GM12878 (cell line): Measurements from ENCODE around the gene XPO5.
A peak's percentile ranks its signal among the peaks of the same experiment; 100 is the strongest.

ENCODE experiments used
- LARP7 ChIP-seq: fragments of 450-650 bp; IDR thresholded peaks from 2 replicates; pipeline ENCODE4 v1.6.1; 2017; ENCODE audit warnings: mild to moderate bottlenecking
- POLR2AphosphoS5 ChIP-seq: IDR thresholded peaks from 2 replicates; pipeline ENCODE4 v1.6.1; 2011; ENCODE audit warnings: mild to moderate bottlenecking, low read length, inconsistent platforms
- YY1 ChIP-seq: IDR thresholded peaks from 2 replicates; pipeline ENCODE4 v1.6.1; 2011; ENCODE audit warnings: low read depth, mild to moderate bottlenecking, low read length

GRCh38 chr6:43621078-43621835, 45.4 kb upstream of the XPO5 start:
- TF ChIP-seq POLR2AphosphoS5, result 0 out of 2 replicates have a peak, but pooled peaks have one; percentile 10
- TF ChIP-seq YY1, result no peak
- no peak for TF ChIP-seq LARP7
